Cardiac muscle cell (in vitro differentiated cells and primary cell): Measurements from ENCODE around the gene SLA2. TPM values are rescaled to one million over a fixed set of nuclear protein-coding genes. Genes with fewer than 3 reads are reported as not detected.

Experiments used
- DNase-seq, 2 donors: peaks; one replicate each; pipeline versions ENCODE4 v3.0.0 to v3.0.0-alpha.2; 2010 to 2017; ENCODE audit warnings: low read depth in 1 of 2, low spot score in 1 of 2
- H3K27ac ChIP-seq: fragments of 200-600 bp; sonication (generic); 2 replicates; pipeline ENCODE4 v1.5.1; 2016
- H3K27me3 ChIP-seq: fragments of 200-600 bp; sonication (generic); 2 replicates; pipeline ENCODE4 v1.6.0; 2016; ENCODE audit warnings: control low read depth
- H3K36me3 ChIP-seq: fragments of 200-600 bp; sonication (generic); 2 replicates; pipeline ENCODE4 v1.5.1; 2016; ENCODE audit warnings: control low read depth
- H3K4me1 ChIP-seq: fragments of 200-600 bp; sonication (generic); 2 replicates; pipeline ENCODE4 v1.8.1; 2017; ENCODE audit warnings: low read depth, mild to moderate bottlenecking, mixed run types
- H3K4me3 ChIP-seq: fragments of 200-600 bp; sonication (generic); 2 replicates; pipeline ENCODE4 v1.5.1; 2016; ENCODE audit warnings: mild to moderate bottlenecking
- H3K9me3 ChIP-seq: fragments of 200-600 bp; sonication (generic); 2 replicates; pipeline ENCODE4 v1.5.1; 2017; ENCODE audit warnings: low read depth, mild to moderate bottlenecking, control low read depth
- CTCF ChIP-seq: IDR thresholded peaks from 2 replicates; pipeline ENCODE4 v1.5.1; 2012; ENCODE audit warnings: low read depth, mild to moderate bottlenecking, low read length
- polyA plus RNA-seq: library from polyadenylated mRNA; unstranded; fragments of >200 nt; fragmentation: Nextera tagmentation; extraction: Ambion mirVana; gene quantifications from 2 replicates; pipeline ENCODE4 v1.2.1, GENCODE V29; 2016
- total RNA-seq: library from RNA; depleted of rRNA; stranded (reverse); fragments of >200 nt; gene quantifications from 2 replicates; pipeline ENCODE4 v1.2.3, GENCODE V29; 2016

The SLA2 gene
- total and polyA plus RNA-seq, 2 experiments from 2014 or later: 0.21 TPM; not detected in 1

- no peak overlapping the region for H3K27ac ChIP-seq
- DNase-seq: no peak
- no peaks in the 10 kb centered on the region for H3K36me3 ChIP-seq
- H3K27me3 ChIP-seq: no peaks in the 10 kb centered on the region
- H3K4me3 ChIP-seq: no peak overlapping the region
- H3K9me3 ChIP-seq: no peaks in the 10 kb centered on the region
- no peak for TF ChIP-seq CTCF
- H3K4me1 ChIP-seq: no peaks in the 10 kb centered on the region
These were observed 11.7 kb downstream of the SLA2 start for GRCh38 chr20:36634342-36634741.

GRCh38 chr20:36633285-36633772, 12.7 kb downstream of the SLA2 start:
- DNase-seq: no peak
- no peaks in the 10 kb centered on the region for H3K36me3 ChIP-seq
- H3K4me1 ChIP-seq: no peaks in the 10 kb centered on the region
- no peak for TF ChIP-seq CTCF
- H3K9me3 ChIP-seq: no peaks in the 10 kb centered on the region
- H3K27ac ChIP-seq: no peak overlapping the region
- no peak overlapping the region for H3K4me3 ChIP-seq
- no peaks in the 10 kb centered on the region for H3K27me3 ChIP-seq

GRCh38 chr20:36632487-36633284, 13.3 kb downstream of the SLA2 start:
- DNase-seq: peak in 1 of 2 donors; percentile 13
- Histone ChIP-seq H3K27ac (no peak overlapping the region), H3K27me3 (no peaks in the 10 kb centered on the region)

GRCh38 chr20:36632147-36632486, 13.9 kb downstream of the SLA2 start:
- Histone ChIP-seq H3K27me3 (no peaks in the 10 kb centered on the region), H3K4me3 (no peak overlapping the region), H3K36me3 (no peaks in the 10 kb centered on the region), H3K27ac (no peak overlapping the region), H3K9me3 (no peaks in the 10 kb centered on the region), H3K4me1 (no peaks in the 10 kb centered on the region)
- TF ChIP-seq CTCF: no peak
- no peak for DNase-seq

More at GRCh38 chr20:36632487-36633284, 13.3 kb downstream of the SLA2 start:
- H3K36me3 ChIP-seq: no peaks in the 10 kb centered on the region
- H3K4me1 ChIP-seq: no peaks in the 10 kb centered on the region
- no peak for TF ChIP-seq CTCF
- H3K4me3 ChIP-seq: no peak overlapping the region
- H3K9me3 ChIP-seq: no peaks in the 10 kb centered on the region

- Histone ChIP-seq H3K27ac (no peak overlapping the region), H3K4me3 (no peak overlapping the region), H3K27me3 (no peaks in the 10 kb centered on the region), H3K36me3 (no peaks in the 10 kb centered on the region), H3K4me1 (no peaks in the 10 kb centered on the region), H3K9me3 (no peaks in the 10 kb centered on the region)
- DNase-seq: no peak
- no peak for TF ChIP-seq CTCF
These were observed 14.3 kb downstream of the SLA2 start for GRCh38 chr20:36631646-36632045.
